A549 treated with AZD9567 at 1 μM for 4 hours (cell line): ENCODE measurements around the gene ABCA7. TPM values are rescaled to one million over a fixed set of nuclear protein-coding genes. Genes with fewer than 3 reads are reported as not detected.

Experiments used
- total RNA-seq: library from RNA; stranded (reverse); fragments of 200-300 nt; extraction: Qiagen RNA extraction; gene quantifications from 5 replicates; pipeline ENCODE4 v1.2.3, GENCODE V29; 2022; ENCODE audit not compliant: insufficient read depth

The ABCA7 gene, protein sequence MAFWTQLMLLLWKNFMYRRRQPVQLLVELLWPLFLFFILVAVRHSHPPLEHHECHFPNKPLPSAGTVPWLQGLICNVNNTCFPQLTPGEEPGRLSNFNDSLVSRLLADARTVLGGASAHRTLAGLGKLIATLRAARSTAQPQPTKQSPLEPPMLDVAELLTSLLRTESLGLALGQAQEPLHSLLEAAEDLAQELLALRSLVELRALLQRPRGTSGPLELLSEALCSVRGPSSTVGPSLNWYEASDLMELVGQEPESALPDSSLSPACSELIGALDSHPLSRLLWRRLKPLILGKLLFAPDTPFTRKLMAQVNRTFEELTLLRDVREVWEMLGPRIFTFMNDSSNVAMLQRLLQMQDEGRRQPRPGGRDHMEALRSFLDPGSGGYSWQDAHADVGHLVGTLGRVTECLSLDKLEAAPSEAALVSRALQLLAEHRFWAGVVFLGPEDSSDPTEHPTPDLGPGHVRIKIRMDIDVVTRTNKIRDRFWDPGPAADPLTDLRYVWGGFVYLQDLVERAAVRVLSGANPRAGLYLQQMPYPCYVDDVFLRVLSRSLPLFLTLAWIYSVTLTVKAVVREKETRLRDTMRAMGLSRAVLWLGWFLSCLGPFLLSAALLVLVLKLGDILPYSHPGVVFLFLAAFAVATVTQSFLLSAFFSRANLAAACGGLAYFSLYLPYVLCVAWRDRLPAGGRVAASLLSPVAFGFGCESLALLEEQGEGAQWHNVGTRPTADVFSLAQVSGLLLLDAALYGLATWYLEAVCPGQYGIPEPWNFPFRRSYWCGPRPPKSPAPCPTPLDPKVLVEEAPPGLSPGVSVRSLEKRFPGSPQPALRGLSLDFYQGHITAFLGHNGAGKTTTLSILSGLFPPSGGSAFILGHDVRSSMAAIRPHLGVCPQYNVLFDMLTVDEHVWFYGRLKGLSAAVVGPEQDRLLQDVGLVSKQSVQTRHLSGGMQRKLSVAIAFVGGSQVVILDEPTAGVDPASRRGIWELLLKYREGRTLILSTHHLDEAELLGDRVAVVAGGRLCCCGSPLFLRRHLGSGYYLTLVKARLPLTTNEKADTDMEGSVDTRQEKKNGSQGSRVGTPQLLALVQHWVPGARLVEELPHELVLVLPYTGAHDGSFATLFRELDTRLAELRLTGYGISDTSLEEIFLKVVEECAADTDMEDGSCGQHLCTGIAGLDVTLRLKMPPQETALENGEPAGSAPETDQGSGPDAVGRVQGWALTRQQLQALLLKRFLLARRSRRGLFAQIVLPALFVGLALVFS (N-terminal part only)
- 11.2 to 16.3 TPM (median 13.7 TPM) in 5 replicates for total RNA-seq

DNA sequence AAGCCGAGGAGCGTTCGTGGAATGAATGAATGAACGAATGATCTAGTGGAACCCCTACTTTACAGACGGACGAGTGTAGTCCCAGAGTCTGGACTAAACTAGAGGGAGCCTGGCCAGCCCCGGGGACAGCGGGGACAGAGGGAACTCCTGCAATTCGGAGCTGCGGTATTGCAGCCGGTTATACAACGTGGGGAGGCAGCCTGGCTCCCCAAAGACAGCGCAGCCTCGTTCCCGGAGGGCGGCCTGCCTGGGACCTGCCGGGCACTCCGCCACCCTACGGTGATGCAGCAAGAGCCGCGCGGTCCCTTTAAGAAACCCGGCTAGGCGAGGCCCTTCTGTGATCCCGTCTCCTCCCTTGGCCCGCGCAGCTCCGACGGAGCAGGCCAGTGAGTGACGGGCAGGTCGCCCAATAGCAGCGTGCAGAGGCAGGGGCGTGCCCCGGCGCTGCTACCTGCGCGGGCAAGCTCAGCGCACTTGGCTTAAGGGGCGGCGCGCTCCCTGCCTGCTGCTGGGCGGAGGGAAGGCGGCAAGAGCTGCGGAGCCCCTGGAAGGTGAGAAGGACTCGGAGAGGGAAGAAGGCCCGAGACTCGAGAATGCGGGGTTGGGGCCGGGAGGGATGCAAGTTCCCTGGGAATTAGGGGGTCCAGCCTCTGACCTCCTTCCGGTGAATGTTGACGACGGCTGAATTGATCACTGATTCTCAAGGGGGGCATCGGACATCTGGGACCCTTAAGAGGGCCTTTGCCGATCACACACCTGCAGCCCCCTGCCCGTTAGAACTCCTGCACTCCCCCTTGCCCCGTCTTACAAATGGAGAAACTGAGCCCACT lies at the start of gene ABCA7:
ABCA7 (plus strand) TSS at position 462 of the 830 bp plus-strand sequence. CDS start 1,255 bp downstream, outside the sequence.

DNA sequence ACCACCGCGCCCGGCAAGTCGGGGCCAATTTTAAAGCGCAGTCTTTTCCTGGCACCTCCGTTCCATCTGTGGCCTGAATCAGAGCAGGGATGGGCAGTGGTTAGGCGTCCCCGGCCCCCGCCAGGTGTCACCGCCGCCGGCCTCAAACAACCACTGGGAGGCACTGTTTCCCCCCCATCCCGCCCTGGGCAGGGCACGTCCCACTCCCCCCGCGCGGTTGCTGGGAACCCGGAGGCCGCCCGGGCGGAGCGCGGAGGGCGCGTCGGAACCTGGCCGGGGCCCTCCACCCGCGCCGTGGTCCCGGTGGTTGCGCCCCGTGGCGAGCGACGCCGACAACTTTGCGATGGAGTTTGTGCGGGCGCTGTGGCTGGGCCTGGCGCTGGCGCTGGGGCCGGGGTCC lies 39.8 kb upstream of the ABCA7 start, which contains the start of gene GRIN3B:
GRIN3B (plus strand) TSS at position 325 of the 400 bp plus-strand sequence; CDS start at position 344, 19 bp downstream.

DNA sequence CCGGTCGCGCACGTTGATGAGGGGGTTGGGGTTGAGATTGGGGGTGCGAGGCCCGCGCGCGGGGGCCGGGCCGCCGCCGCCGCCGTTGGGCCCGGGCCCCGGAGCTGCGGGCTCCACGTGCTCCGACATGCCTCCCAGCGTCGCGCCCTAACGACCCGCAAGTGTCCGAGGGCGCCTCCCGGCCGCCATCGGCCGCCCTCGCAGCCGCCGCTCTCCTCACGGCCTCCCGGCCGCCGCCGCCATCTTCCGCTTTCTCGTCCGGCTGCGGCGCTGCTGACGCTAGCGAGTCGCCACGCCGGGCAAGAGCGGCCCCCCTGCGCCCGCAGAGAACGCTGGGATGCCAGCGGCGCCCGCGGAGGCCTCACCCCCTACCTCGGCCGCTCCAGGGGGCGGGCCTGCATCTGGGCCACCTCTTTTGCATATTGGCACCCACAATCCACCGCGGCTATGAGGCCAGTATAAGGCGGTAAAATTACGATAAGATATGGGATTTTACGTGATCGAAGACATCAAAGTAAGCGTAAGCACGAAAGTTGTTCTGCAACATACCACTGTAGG lies 19.0 kb upstream of the ABCA7 start, which contains the start of gene TMEM259:
TMEM259 (minus strand) TSS at position 256 of the 558 bp plus-strand sequence; CDS start at position 129, 127 bp downstream.

DNA sequence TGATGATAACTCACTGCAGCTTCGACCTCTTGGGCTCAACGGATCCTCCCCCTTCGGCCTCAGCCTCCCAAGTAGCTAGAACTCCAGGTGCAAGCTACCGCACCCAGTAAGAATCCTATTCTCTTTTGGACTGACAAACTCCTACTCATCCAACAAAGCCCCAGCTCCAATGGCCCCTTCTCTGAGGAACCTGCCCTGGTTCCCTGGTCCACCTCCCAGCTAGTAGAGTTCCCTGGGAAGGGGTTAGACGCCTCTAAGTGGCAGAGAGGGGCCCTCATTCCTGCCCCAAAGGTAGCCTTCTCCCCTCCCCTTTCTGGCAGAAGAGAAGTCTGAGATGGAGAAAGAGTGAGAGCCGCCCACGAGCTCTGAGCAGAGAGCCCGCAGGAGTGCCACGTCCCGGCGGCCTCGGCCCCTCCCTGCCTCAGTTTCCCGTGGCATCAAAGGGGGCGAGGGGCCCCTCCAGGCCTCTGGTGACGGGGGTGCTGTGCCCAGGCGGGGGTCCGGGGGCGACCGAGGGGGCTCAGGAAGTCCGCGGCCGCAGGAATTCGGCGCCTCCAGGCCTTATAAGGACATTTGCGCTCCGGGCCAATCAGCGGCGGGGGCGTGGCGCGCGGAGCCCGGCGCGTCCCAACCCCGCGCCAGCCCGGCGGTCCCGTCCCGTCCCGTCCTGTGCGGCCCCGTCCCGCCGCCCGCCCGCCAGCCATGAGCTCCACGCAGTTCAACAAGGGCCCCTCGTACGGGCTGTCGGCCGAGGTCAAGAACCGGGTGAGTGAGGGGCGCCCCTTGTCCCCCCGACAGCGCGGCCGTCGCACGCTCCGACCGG lies 13.7 kb upstream of the ABCA7 start, which contains the start of gene CNN2:
CNN2 (plus strand) TSS at position 649 of the 823 bp plus-strand sequence; CDS start at position 703, 54 bp downstream.

DNA sequence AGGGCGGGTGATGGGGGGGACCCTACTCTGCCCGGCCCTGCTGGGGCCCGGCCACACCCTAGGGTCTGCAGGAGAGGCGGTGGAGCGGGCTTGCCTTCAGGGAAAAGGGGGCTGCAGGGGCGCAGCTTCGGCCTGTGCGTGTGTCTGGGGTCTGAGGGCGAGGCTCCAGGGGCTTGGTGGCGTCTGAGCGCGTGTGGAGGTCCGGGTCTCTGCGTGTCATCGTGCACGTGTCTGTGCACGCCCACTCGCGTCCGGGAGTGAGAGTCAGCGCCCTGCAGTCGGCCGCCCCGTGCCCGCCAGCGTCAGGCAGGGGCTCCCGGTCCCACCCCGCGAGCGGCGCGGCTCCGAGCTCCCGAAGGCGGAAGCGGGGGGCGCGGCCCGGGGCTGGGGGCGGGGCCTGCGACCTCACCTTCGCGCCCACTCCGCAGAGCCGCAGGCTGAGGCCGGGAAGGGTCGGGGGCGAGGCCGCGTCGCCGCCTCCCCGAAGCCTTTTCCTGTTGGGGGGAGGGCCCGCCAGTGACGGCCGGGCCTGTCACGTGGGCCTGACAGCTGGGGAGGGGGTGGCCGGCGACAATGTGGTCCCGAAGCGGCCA lies 26.9 kb downstream of the ABCA7 start, which contains the start of gene ARHGAP45:
ARHGAP45 (plus strand) TSS at position 420 of the 593 bp plus-strand sequence. CDS start 239 bp downstream, outside the sequence.

DNA sequence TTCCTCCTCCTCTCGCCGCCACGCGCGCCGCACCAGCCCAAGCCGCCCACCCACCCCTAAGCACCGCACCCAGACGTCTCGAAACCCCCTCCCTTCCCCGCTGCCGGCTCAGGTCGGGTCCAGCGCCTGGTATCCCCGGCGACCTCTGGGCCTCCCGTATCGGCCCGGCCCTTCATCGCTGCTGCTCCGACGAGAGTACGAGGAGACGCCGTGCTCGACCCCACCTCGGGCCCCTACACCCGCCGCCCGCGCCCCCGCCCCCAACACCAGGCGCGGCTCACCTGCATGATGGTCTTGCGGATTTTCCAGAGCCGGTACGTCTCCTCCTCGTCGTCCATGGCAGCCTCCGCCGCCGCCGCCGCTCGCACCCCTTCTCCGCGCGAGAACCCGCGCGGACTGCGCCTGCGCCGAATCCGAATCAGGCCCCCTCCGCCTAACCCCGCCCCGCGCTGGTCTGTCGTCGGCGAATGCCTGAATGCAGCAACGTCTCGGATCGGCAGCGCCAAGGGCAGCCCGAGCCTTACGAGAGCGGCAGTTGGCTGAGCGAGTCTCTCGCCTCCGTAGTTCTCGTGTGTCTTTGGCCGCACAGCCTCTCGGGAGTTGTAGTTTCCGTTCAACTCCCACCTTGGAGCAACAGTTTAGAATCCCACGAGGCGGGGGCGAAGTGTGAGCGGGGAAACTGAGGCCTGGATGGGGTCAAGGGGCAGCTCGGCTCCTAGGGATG lies 55.2 kb downstream of the ABCA7 start, which contains the start of gene POLR2E:
POLR2E (minus strand) TSS at position 398 of the 724 bp plus-strand sequence; CDS start at position 338, 60 bp downstream.

DNA sequence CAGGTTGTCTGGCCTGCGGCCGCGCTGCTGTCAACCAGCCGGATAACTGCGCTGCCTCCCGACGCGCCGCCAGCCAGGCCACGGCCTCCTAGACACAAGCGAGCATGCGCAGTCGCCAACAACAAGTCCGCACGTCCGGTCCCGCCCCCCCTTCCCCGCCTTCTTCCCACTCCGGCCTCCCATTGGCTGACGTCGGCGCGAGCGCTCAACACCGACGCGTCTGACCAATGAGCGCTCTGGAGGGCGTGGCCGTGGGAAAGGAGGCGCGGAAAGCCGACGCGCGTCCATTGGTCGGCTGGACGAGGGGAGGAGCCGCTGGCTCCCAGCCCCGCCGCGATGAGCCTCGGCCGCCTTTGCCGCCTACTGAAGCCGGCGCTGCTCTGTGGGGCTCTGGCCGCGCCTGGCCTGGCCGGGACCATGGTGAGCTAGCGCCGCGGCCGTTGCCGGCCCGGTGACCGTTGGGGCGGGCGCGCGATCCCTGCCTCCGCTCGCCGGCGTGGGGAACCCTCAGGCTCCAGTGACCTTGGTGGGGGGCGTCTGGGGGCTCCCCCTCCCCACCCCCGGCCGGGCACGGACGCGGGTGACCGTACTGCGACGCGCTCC lies 63.9 kb downstream of the ABCA7 start, which contains the start of gene GPX4:
GPX4 (plus strand) TSS at position 287 of the 603 bp plus-strand sequence; CDS start at position 337, 50 bp downstream.

Other genes with a start within 250 kb of the ABCA7 start
- gene PTBP1, start 242.7 kb upstream of the ABCA7 start, total RNA-seq: 220 to 256 TPM (median 229 TPM) in 5 replicates
- 2.9 to 4.8 TPM (median 4.2 TPM) in 5 replicates for gene PLPPR3, start 218.2 kb upstream of the ABCA7 start, total RNA-seq
- gene AZU1, start 212.3 kb upstream of the ABCA7 start, total RNA-seq: 0.22 to 0.41 TPM (median 0.27 TPM) in 4 of 5 replicates, not detected in the other
- gene PRTN3, start 199.1 kb upstream of the ABCA7 start, total RNA-seq: 0.20 to 0.55 TPM (median 0.32 TPM) in 4 of 5 replicates, not detected in the other
- gene ELANE, start 187.8 kb upstream of the ABCA7 start, total RNA-seq: 0.09 to 0.18 TPM (median 0.12 TPM) in 4 of 5 replicates, not detected in the other
- gene CFD, start 180.4 kb upstream of the ABCA7 start, total RNA-seq: 19.2 to 25.8 TPM (median 23.5 TPM) in 5 replicates
- 16.3 to 22.4 TPM (median 19.0 TPM) in 5 replicates for gene MED16, start 146.9 kb upstream of the ABCA7 start, total RNA-seq
- gene RNU6-9, start 146.6 kb upstream of the ABCA7 start, total RNA-seq: not detected in 5 replicates
- gene R3HDM4, start 126.9 kb upstream of the ABCA7 start, total RNA-seq: 20.0 to 43.9 TPM (median 40.6 TPM) in 5 replicates
- gene KISS1R, start 122.8 kb upstream of the ABCA7 start, total RNA-seq: 0.28 to 0.65 TPM (median 0.43 TPM) in 4 of 5 replicates, not detected in the other
- 3.2 to 5.1 TPM (median 3.9 TPM) in 5 replicates for gene ARID3A, start 114.1 kb upstream of the ABCA7 start, total RNA-seq
- gene WDR18, start 55.8 kb upstream of the ABCA7 start, total RNA-seq: 45.2 to 72.8 TPM (median 66.3 TPM) in 5 replicates
- 2.0 to 3.7 TPM (median 3.3 TPM) in 4 of 5 replicates, not detected in the other for gene GRIN3B, start 39.7 kb upstream of the ABCA7 start, total RNA-seq
- gene TMEM259, start 19.0 kb upstream of the ABCA7 start, total RNA-seq: 81.7 to 126 TPM (median 123 TPM) in 5 replicates
- gene RNU6-2, start 18.6 kb upstream of the ABCA7 start, total RNA-seq: not detected in 5 replicates
- 59.2 to 96.5 TPM (median 67.0 TPM) in 5 replicates for gene CNN2, start 13.5 kb upstream of the ABCA7 start, total RNA-seq
- 2.6 to 3.2 TPM (median 2.9 TPM) in 5 replicates for gene ARHGAP45, start 27.1 kb downstream of the ABCA7 start, total RNA-seq
- gene POLR2E, start 55.3 kb downstream of the ABCA7 start, total RNA-seq: 209 to 249 TPM (median 237 TPM) in 5 replicates
- gene GPX4, start 63.9 kb downstream of the ABCA7 start, total RNA-seq: 423 to 497 TPM (median 483 TPM) in 5 replicates
- gene SBNO2, start 134.2 kb downstream of the ABCA7 start, total RNA-seq: 21.9 to 34.8 TPM (median 32.8 TPM) in 5 replicates
- gene STK11, start 165.7 kb downstream of the ABCA7 start, total RNA-seq: 23.6 to 38.2 TPM (median 35.2 TPM) in 5 replicates
- 4.1 to 4.9 TPM (median 4.9 TPM) in 5 replicates for gene CBARP, start 197.9 kb downstream of the ABCA7 start, total RNA-seq
- gene ATP5F1D, start 201.6 kb downstream of the ABCA7 start, total RNA-seq: 73.2 to 172 TPM (median 163 TPM) in 5 replicates
- 37.1 to 51.8 TPM (median 48.1 TPM) in 5 replicates for gene MIDN, start 208.5 kb downstream of the ABCA7 start, total RNA-seq
- gene CIRBP, start 229.2 kb downstream of the ABCA7 start, total RNA-seq: 117 to 198 TPM (median 123 TPM) in 5 replicates
- gene FAM174C, start 235.4 kb downstream of the ABCA7 start, total RNA-seq: 41.0 to 95.6 TPM (median 76.7 TPM) in 5 replicates
- gene EFNA2, start 245.8 kb downstream of the ABCA7 start, total RNA-seq: 1.1 to 2.1 TPM (median 1.6 TPM) in 4 of 5 replicates, not detected in the other